Neural cell (in vitro differentiated cells): ENCODE measurements around the gene PIGM. TPM values are rescaled to one million over a fixed set of nuclear protein-coding genes. Genes with fewer than 3 reads are reported as not detected.

Experiments
- H2AFZ ChIP-seq: fragments of 200-600, 300-800 bp; sonication (generic), shearing (Covaris generic); 2 replicates; pipeline ENCODE4 v1.6.0; 2014; ENCODE audit warnings: low read depth, mild to moderate bottlenecking, antibody characterized with exemption, low read length, moderate library complexity
- H3F3A ChIP-seq: fragments of 200-600 bp; shearing (Covaris generic); 2 replicates; pipeline ENCODE4 v1.6.1; 2016; ENCODE audit warnings: mild to moderate bottlenecking, moderate library complexity, mixed read lengths, antibody characterized with exemption, low read length; ENCODE audit not compliant: insufficient read depth, poor library complexity, severe bottlenecking
- H3K27ac ChIP-seq: fragments of 200-600, 300-800 bp; sonication (generic), shearing (Covaris generic); 2 replicates; pipeline ENCODE4 v1.5.1; 2014; ENCODE audit warnings: mild to moderate bottlenecking, low read length, moderate library complexity
- H3K27me3 ChIP-seq: fragments of 300-800, 200-600 bp; sonication (generic), shearing (Covaris generic); 2 replicates; pipeline ENCODE4 v1.6.0; 2014; ENCODE audit warnings: mild to moderate bottlenecking, low read depth, low read length, moderate library complexity; ENCODE audit not compliant: insufficient read depth
- H3K36me3 ChIP-seq: fragments of 300-800, 200-600 bp; sonication (generic), shearing (Covaris generic); 2 replicates; pipeline ENCODE4 v1.5.1; 2014; ENCODE audit warnings: mild to moderate bottlenecking, antibody characterized with exemption, low read length, moderate library complexity; ENCODE audit not compliant: insufficient read depth
- H3K4me2 ChIP-seq: fragments of 300-800, 200-600 bp; sonication (generic), shearing (Covaris generic); 2 replicates; pipeline ENCODE4 v1.6.0; 2014; ENCODE audit warnings: mild to moderate bottlenecking, low read length
- H3K4me3 ChIP-seq: fragments of 300-800, 200-600 bp; sonication (generic), shearing (Covaris generic); 2 replicates; pipeline ENCODE4 v1.5.1; 2014; ENCODE audit warnings: mild to moderate bottlenecking, low read length, moderate library complexity
- H3K79me2 ChIP-seq: fragments of 200-600 bp; shearing (Covaris generic); replicated peaks from 2 replicates; pipeline ENCODE4 v1.6.0; 2014; ENCODE audit warnings: mild to moderate bottlenecking, low read length, moderate library complexity; ENCODE audit not compliant: insufficient read depth
- H3K9ac ChIP-seq: fragments of 300-800, 200-600 bp; sonication (generic), shearing (Covaris generic); 2 replicates; pipeline ENCODE4 v1.6.1; 2016; ENCODE audit warnings: mild to moderate bottlenecking, low read length, mixed read lengths
- H3K9me2 ChIP-seq: fragments of 200-600 bp; shearing (Covaris generic); 2 replicates; pipeline ENCODE4 v1.6.1; 2016; ENCODE audit warnings: mild to moderate bottlenecking, low read length, mixed read lengths; ENCODE audit not compliant: insufficient read depth
- H3K9me3 ChIP-seq: fragments of 200-600, 300-800 bp; sonication (generic), shearing (Covaris generic); 2 replicates; pipeline ENCODE4 v1.6.1; 2016; ENCODE audit warnings: mild to moderate bottlenecking, mixed run types, low read length, moderate library complexity, mixed read lengths
- H4K20me1 ChIP-seq: fragments of 200-600 bp; shearing (Covaris generic); 2 replicates; pipeline ENCODE4 v1.6.1; 2016; ENCODE audit warnings: mild to moderate bottlenecking, mixed run types; ENCODE audit not compliant: insufficient read depth
- CTCF ChIP-seq: fragments of 450-650 bp; IDR thresholded peaks from 2 replicates; pipeline ENCODE4 v1.5.1; 2014; ENCODE audit warnings: antibody characterized with exemption, mild to moderate bottlenecking, moderate library complexity; ENCODE audit not compliant: poor library complexity, severe bottlenecking
- EP300 ChIP-seq: fragments of 450-650 bp; conservative IDR thresholded peaks from 2 replicates; pipeline ENCODE4 v1.6.1; 2014; ENCODE audit warnings: antibody characterized with exemption, mild to moderate bottlenecking, moderate library complexity; ENCODE audit not compliant: poor library complexity, severe bottlenecking
- EZH2 ChIP-seq: fragments of 200-600, 300-800 bp; shearing (Covaris generic), sonication (generic); IDR thresholded peaks from 2 replicates; pipeline ENCODE4 v1.6.1; 2014; ENCODE audit warnings: antibody characterized with exemption, low read length, borderline replicate concordance, mild to moderate bottlenecking; ENCODE audit not compliant: insufficient read depth, poor library complexity, severe bottlenecking
- MXI1 ChIP-seq: fragments of 450-650 bp; conservative IDR thresholded peaks from 2 replicates; pipeline ENCODE4 v1.6.1; 2014; ENCODE audit warnings: antibody characterized with exemption, mild to moderate bottlenecking; ENCODE audit not compliant: poor library complexity, severe bottlenecking
- POLR2AphosphoS5 ChIP-seq: IDR thresholded peaks from 2 replicates; pipeline ENCODE4 v1.6.1; 2012
- RAD21 ChIP-seq: fragments of 450-650 bp; conservative IDR thresholded peaks from 2 replicates; pipeline ENCODE4 v1.6.1; 2014; ENCODE audit warnings: antibody characterized with exemption, mild to moderate bottlenecking, moderate library complexity
- REST ChIP-seq: IDR thresholded peaks from 2 replicates; pipeline ENCODE4 v1.6.1; 2012; ENCODE audit warnings: borderline replicate concordance
- SMC3 ChIP-seq: fragments of 450-650 bp; conservative IDR thresholded peaks from 2 replicates; pipeline ENCODE4 v1.6.1; 2014; ENCODE audit warnings: antibody characterized with exemption, mild to moderate bottlenecking, moderate library complexity; ENCODE audit not compliant: poor library complexity
- TAF1 ChIP-seq: IDR thresholded peaks from 2 replicates; pipeline ENCODE4 v1.6.1; 2012; ENCODE audit warnings: low read depth
- polyA plus RNA-seq: library from polyadenylated mRNA; depleted of rRNA; stranded (reverse); fragments of >200 nt; gene quantifications from 2 replicates; pipeline ENCODE4 v1.2.3, GENCODE V29; 2014

Gene PIGM
- polyA plus RNA-seq, 1 donor from 2014 or later = 3.8 TPM

- Histone ChIP-seq H3K27me3 (no peaks in the 10 kb centered on the region), H3K9me2 (no peaks in the 10 kb centered on the region), H3K79me2 (no peaks in the 10 kb centered on the region), H3K9ac (peak overlapping the region; percentile 72), H3F3A (peaks cover 5% of the 10 kb centered on the region), H4K20me1 (no peaks in the 10 kb centered on the region), H2AFZ (peak overlapping the region; percentile 60), H3K36me3 (no peaks in the 10 kb centered on the region), H3K27ac (peak overlapping the region; percentile 82), H3K9me3 (no peaks in the 10 kb centered on the region), H3K4me2 (peak overlapping the region; percentile 49), H3K4me3 (peak overlapping the region; percentile 83)
- TF ChIP-seq REST = peak; percentile 63
- TF ChIP-seq EP300 = no peak
- TF ChIP-seq TAF1 = peak; percentile 85
- no peak for TF ChIP-seq EZH2
- no peak for TF ChIP-seq CTCF
- peak; percentile 44 for TF ChIP-seq POLR2AphosphoS5
- TF ChIP-seq RAD21 = no peak
- TF ChIP-seq MXI1 = no peak
- TF ChIP-seq SMC3 = peak; percentile 2
Observed at GRCh38 chr1:160032165-160032820, 503 bp upstream of the PIGM start.

GRCh38 chr1:160030657-160031364 is 979 bp downstream of the PIGM start:
- TF ChIP-seq REST (no peak), MXI1 (no peak), EP300 (no peak), POLR2AphosphoS5 (no peak), RAD21 (no peak), EZH2 (no peak), SMC3 (no peak), TAF1 (no peak), CTCF (no peak)
- peak overlapping the region; percentile 65 for H3K9ac ChIP-seq
- H3K27ac ChIP-seq = peak overlapping the region; percentile 82
- H2AFZ ChIP-seq = peak overlapping the region; percentile 65
- H3F3A ChIP-seq = peaks cover 5% of the 10 kb centered on the region
- peak overlapping the region; percentile 83 for H3K4me3 ChIP-seq
- H3K9me2 ChIP-seq = no peaks in the 10 kb centered on the region
- H4K20me1 ChIP-seq = no peaks in the 10 kb centered on the region
- H3K27me3 ChIP-seq = no peaks in the 10 kb centered on the region
- H3K4me2 ChIP-seq = peak overlapping the region; percentile 74
- no peaks in the 10 kb centered on the region for H3K36me3 ChIP-seq
- no peaks in the 10 kb centered on the region for H3K9me3 ChIP-seq
- no peaks in the 10 kb centered on the region for H3K79me2 ChIP-seq
